Stomach (tissue), 9 donors: ENCODE measurements around the gene WDR75. TPM values are rescaled to one million over a fixed set of nuclear protein-coding genes. Genes with fewer than 3 reads are reported as not detected.

Experiments
- DNase-seq, 2 donors: peaks; one replicate each; pipeline versions ENCODE4 v3.0.0 to v3.0.0-alpha.2; 2013 to 2019
- H3K27ac ChIP-seq, 5 donors: fragments of 200-600 bp in 4 of 5; sonication (generic) in 4 of 5; one replicate each; pipeline ENCODE4 v1.5.1; 2013 to 2019; ENCODE audit warnings: mild to moderate bottlenecking in 1 of 5, moderate library complexity in 1 of 5
- H3K27me3 ChIP-seq, 3 donors: fragments of 200-600 bp; sonication (generic); one replicate each; pipeline ENCODE4 v1.5.1; 2017 to 2019; ENCODE audit warnings: mixed run types in 1 of 3
- H3K36me3 ChIP-seq, 4 donors: fragments of 200-600 bp; sonication (generic); 1 replicate in 3 of 4; 2 replicates in 1 of 4; pipeline ENCODE4 v1.5.1; 2016 to 2019
- H3K4me1 ChIP-seq, 4 donors: fragments of 200-600 bp; sonication (generic); one replicate each; pipeline ENCODE4 v1.5.1; 2016 to 2019
- H3K4me3 ChIP-seq, 4 donors: fragments of 200-600 bp; sonication (generic) in 3 of 4; one replicate each; pipeline ENCODE4 v1.5.1; 2016 to 2019; ENCODE audit warnings: mild to moderate bottlenecking in 1 of 4
- H3K9me3 ChIP-seq, 4 donors: fragments of 200-600 bp; sonication (generic); one replicate each; pipeline ENCODE4 v1.5.1; 2016 to 2019
- CTCF ChIP-seq, 7 experiments: fragments of 450-650 bp in 4 of 7; fragments of 200-600 bp in 3 of 7; sonication (generic) in 3 of 7; IDR thresholded peaks; one replicate each; pipeline ENCODE4 v1.5.1; 2016 to 2019; ENCODE audit warnings: antibody characterized with exemption in 7 of 7, control low read depth in 2 of 7, mild to moderate bottlenecking in 1 of 7
- EP300 ChIP-seq: sonication (generic); formaldehyde crosslinking; IDR thresholded peaks from one replicate; pipeline ENCODE4 v1.6.1; 2017; ENCODE audit warnings: antibody characterized with exemption
- POLR2A ChIP-seq, 4 donors: fragments of 450-650 bp; IDR thresholded peaks; one replicate each; pipeline ENCODE4 v1.6.1; 2016; ENCODE audit warnings: antibody characterized with exemption in 4 of 4, control low read depth in 2 of 4, mild to moderate bottlenecking in 1 of 4, moderate library complexity in 1 of 4
- POLR2AphosphoS5 ChIP-seq, 3 donors: sonication (generic); formaldehyde crosslinking; IDR thresholded peaks; one replicate each; pipeline ENCODE4 v1.6.1; 2016; ENCODE audit warnings: antibody characterized with exemption in 3 of 3
- WGBS, 5 donors: extraction: QIAGEN DNeasy Blood & Tissue Kit in 3 of 5; methylation state at CpG; one replicate each; pipeline versions ENCODE4 v1.1.5 to v1.1.7; 2013 to 2018; 5-methylcytosine and 5-hydroxymethylcytosine counted together
- intact Hi-C: fragments of 100-400 bp; cut with DNase I; formaldehyde crosslinking; loops from one replicate; pipeline ENCODE4 v1.15.1; 2023; ENCODE audit warnings: low total_unique reads
- polyA plus RNA-seq, 3 donors: library from polyadenylated mRNA; stranded (reverse); fragments of 200-250 nt; gene quantifications; one replicate each; pipeline ENCODE4 v1.2.3, GENCODE V29; 2013
- total RNA-seq, 5 donors: library from RNA; depleted of rRNA; stranded (reverse); fragments of >200 nt; gene quantifications; one replicate each; pipeline versions ENCODE4 v1.1.0 to v1.2.3, GENCODE V29; 2014 to 2016
- donor health status: healthy with polysubstance abuse.
- donor health status: Bipolar disorder and iron deficiency.
- donor health status: healthy.

Gene WDR75
- total and polyA plus RNA-seq, 8 donors, result 6.1 to 89.9 (median 26.5) TPM

- WGBS, 5 donors, result 81 to 89% (median 88%) methylated on average over 2 of the region's 2 CpGs
Measured at GRCh38 chr2:189446780-189447179, 5.5 kb downstream of the WDR75 start.

GRCh38 chr2:189454009-189454408, 12.7 kb downstream of the WDR75 start:
- intact Hi-C loops, result no loop called here

More at GRCh38 chr2:189446780-189447179, 5.5 kb downstream of the WDR75 start:
- Histone ChIP-seq H3K36me3 (peaks cover 16 to 44% (median 43%) of the 10 kb centered on the region in 4 donors), H3K9me3 (no peaks in the 10 kb centered on the region), H3K4me1 (peaks cover 14 to 37% (median 28%) of the 10 kb centered on the region in 4 donors), H3K4me3 (no peak overlapping the region), H3K27me3 (no peaks in the 10 kb centered on the region), H3K27ac (no peak overlapping the region)
- TF ChIP-seq EP300, result no peak
- intact Hi-C loops, result no loop called here
- DNase-seq, result no peak

GRCh38 chr2:189465076-189465475, 23.8 kb downstream of the WDR75 start:
- H3K4me1 ChIP-seq, result peaks cover 0 to 27% (median 7%) of the 10 kb centered on the region in 4 donors
- intact Hi-C loops, result no loop called here
- H3K36me3 ChIP-seq, result peaks cover 44 to 99% (median 95%) of the 10 kb centered on the region in 4 donors
- TF ChIP-seq POLR2AphosphoS5 (IDR thresholded peaks at IDR 0.05) (no peak), POLR2A (IDR thresholded peaks at IDR 0.05) (no peak), EP300 (no peak), CTCF (IDR thresholded peaks at IDR 0.05) (no peak)
- peak overlapping the region in 1 of 5 donors; percentile 6 for H3K27ac ChIP-seq
- no peaks in the 10 kb centered on the region for H3K9me3 ChIP-seq
- no peak overlapping the region for H3K4me3 ChIP-seq
- WGBS, 5 donors, result 79 to 97% (median 89%) methylated on average over 1 of the region's 1 CpG
- DNase-seq, result no peak
- no peaks in the 10 kb centered on the region for H3K27me3 ChIP-seq

More at GRCh38 chr2:189454009-189454408, 12.7 kb downstream of the WDR75 start:
- Histone ChIP-seq H3K27ac (no peak overlapping the region), H3K9me3 (no peaks in the 10 kb centered on the region), H3K4me1 (peaks cover 0 to 7% (median 2%) of the 10 kb centered on the region in 4 donors), H3K36me3 (peaks cover 38 to 100% (median 98%) of the 10 kb centered on the region in 4 donors), H3K27me3 (no peaks in the 10 kb centered on the region), H3K4me3 (no peak overlapping the region)
- TF ChIP-seq EP300 (no peak), CTCF (IDR thresholded peaks at IDR 0.05) (no peak), POLR2AphosphoS5 (IDR thresholded peaks at IDR 0.05) (no peak), POLR2A (IDR thresholded peaks at IDR 0.05) (no peak)
- WGBS, 5 donors, result 59 to 83% (median 65%) methylated on average over 2 of the region's 2 CpGs
- DNase-seq, result peak in 1 of 2 donors; percentile 68

- TF ChIP-seq EP300 (no peak), POLR2AphosphoS5 (IDR thresholded peaks at IDR 0.05) (no peak), CTCF (IDR thresholded peaks at IDR 0.05) (no peak), POLR2A (IDR thresholded peaks at IDR 0.05) (no peak)
- Histone ChIP-seq H3K4me3 (no peak overlapping the region), H3K36me3 (peaks cover 46 to 99% (median 95%) of the 10 kb centered on the region in 4 donors), H3K27me3 (no peaks in the 10 kb centered on the region), H3K9me3 (no peaks in the 10 kb centered on the region), H3K27ac (peak overlapping the region in 1 of 5 donors; percentile 6), H3K4me1 (peaks cover 0 to 27% (median 7%) of the 10 kb centered on the region in 4 donors)
- WGBS, 5 donors, result 33 to 55% (median 52%) methylated on average over 3 of the region's 3 CpGs
- no peak for DNase-seq
- intact Hi-C loops, result no loop called here
Measured at GRCh38 chr2:189465478-189465877, 24.2 kb downstream of the WDR75 start.

GRCh38 chr2:189466046-189466445, 24.8 kb downstream of the WDR75 start:
- H3K9me3 ChIP-seq, result no peaks in the 10 kb centered on the region
- H3K4me3 ChIP-seq, result no peak overlapping the region
- H3K27me3 ChIP-seq, result no peaks in the 10 kb centered on the region
- peaks cover 46 to 99% (median 95%) of the 10 kb centered on the region in 4 donors for H3K36me3 ChIP-seq
- no peak for TF ChIP-seq POLR2A (IDR thresholded peaks at IDR 0.05)
- TF ChIP-seq POLR2AphosphoS5 (IDR thresholded peaks at IDR 0.05), result no peak
- no peak for TF ChIP-seq CTCF (IDR thresholded peaks at IDR 0.05)
- TF ChIP-seq EP300, result no peak
- WGBS, 5 donors, result 73 to 90% (median 82%) methylated on average over 4 of the region's 4 CpGs
- DNase-seq, result no peak
- H3K4me1 ChIP-seq, result peaks cover 0 to 27% (median 7%) of the 10 kb centered on the region in 4 donors
- intact Hi-C loops, result no loop called here
- no peak overlapping the region for H3K27ac ChIP-seq
